HEK293 (cell line): ENCODE measurements around the gene LACRT.

Source experiments
- CTCF ChIA-PET: fragments of 350-600 bp; formaldehyde crosslinking; extraction: SDS; loops from one replicate; lab custom pipeline; 2021; ENCODE audit warnings: antibody characterized with exemption; lab: Yijun Ruan, JAX
- POLR2A ChIA-PET: fragments of 300-600 bp; formaldehyde crosslinking; extraction: SDS; loops from one replicate; lab custom pipeline; 2020; ENCODE audit warnings: antibody characterized with exemption, inconsistent platforms; lab: Yijun Ruan, JAX
- H3K27ac ChIP-seq: fragments of 200-500 bp; sonication (Bioruptor generic); 2 replicates; pipeline ENCODE4 v1.5.1; 2014; ENCODE audit warnings: low read depth, low read length, control low read depth, inconsistent platforms; ENCODE audit errors: extremely low read depth
- H3K36me3 ChIP-seq, 2 experiments: fragments of 200-500 bp in 1 of 2; sonication (Bioruptor generic) in 1 of 2; 1 replicate in 1 of 2; 2 replicates in 1 of 2; pipeline ENCODE4 v1.5.1; 2014 to 2017; ENCODE audit warnings: inconsistent platforms in 2 of 2, low read length in 2 of 2; ENCODE audit not compliant: control insufficient read depth in 2 of 2, insufficient read depth in 1 of 2
- H3K4me1 ChIP-seq: fragments of 200-500 bp; sonication (Bioruptor generic); 2 replicates; pipeline ENCODE4 v1.5.1; 2014; ENCODE audit warnings: mild to moderate bottlenecking, low read length, inconsistent platforms; ENCODE audit not compliant: control insufficient read depth, insufficient read depth
- H3K4me3 ChIP-seq: 2 replicates; pipeline ENCODE4 v1.5.1; 2011; ENCODE audit warnings: low read depth, mild to moderate bottlenecking, control low read depth, low read length, moderate library complexity
- H3K9me3 ChIP-seq: fragments of 200-500 bp; sonication (Bioruptor generic); 2 replicates; pipeline ENCODE4 v1.5.1; 2014; ENCODE audit warnings: low read depth, low read length, inconsistent platforms; ENCODE audit not compliant: control insufficient read depth, insufficient read depth
- FEZF1 ChIP-seq: fragments of 450-650 bp; formaldehyde crosslinking; IDR thresholded peaks from 2 replicates; pipeline ENCODE4 v1.5.1; 2016; ENCODE audit warnings: missing biosample characterization, missing genetic modification characterization
- GLIS1 ChIP-seq: fragments of 450-650 bp; formaldehyde crosslinking; IDR thresholded peaks from 2 replicates; pipeline ENCODE4 v1.5.1; 2016; ENCODE audit warnings: missing biosample characterization, missing genetic modification characterization
- INSM2 ChIP-seq: fragments of 450-650 bp; formaldehyde crosslinking; IDR thresholded peaks from 2 replicates; pipeline ENCODE4 v1.5.1; 2016; ENCODE audit warnings: missing biosample characterization, missing genetic modification characterization
- KLF17 ChIP-seq: fragments of 450-650 bp; formaldehyde crosslinking; IDR thresholded peaks from 2 replicates; pipeline ENCODE4 v1.5.1; 2016; ENCODE audit warnings: missing biosample characterization, missing genetic modification characterization
- PRDM1 ChIP-seq: fragments of 450-650 bp; formaldehyde crosslinking; IDR thresholded peaks from 2 replicates; pipeline ENCODE4; 2016; ENCODE audit warnings: missing biosample characterization, missing genetic modification characterization
- ZIC2 ChIP-seq: fragments of 450-650 bp; formaldehyde crosslinking; IDR thresholded peaks from 2 replicates; pipeline ENCODE4 v1.5.1; 2016; ENCODE audit warnings: missing biosample characterization, missing genetic modification characterization
- ZNF140 ChIP-seq: fragments of 450-650 bp; formaldehyde crosslinking; IDR thresholded peaks from 2 replicates; pipeline ENCODE4 v1.5.1; 2016; ENCODE audit warnings: missing biosample characterization, missing genetic modification characterization
- ZNF16 ChIP-seq: fragments of 450-650 bp; formaldehyde crosslinking; IDR thresholded peaks from 2 replicates; pipeline ENCODE4 v1.5.1; 2016; ENCODE audit warnings: low read depth, missing biosample characterization, missing genetic modification characterization
- ZNF311 ChIP-seq: fragments of 450-650 bp; formaldehyde crosslinking; IDR thresholded peaks from 2 replicates; pipeline ENCODE4 v1.5.1; 2017; ENCODE audit warnings: missing biosample characterization, missing genetic modification characterization, borderline replicate concordance
- ZNF350 ChIP-seq: fragments of 450-650 bp; formaldehyde crosslinking; IDR thresholded peaks from 2 replicates; pipeline ENCODE4 v1.5.0; 2017; ENCODE audit warnings: missing biosample characterization, mild to moderate bottlenecking, missing genetic modification characterization
- ZNF366 ChIP-seq: fragments of 450-650 bp; formaldehyde crosslinking; conservative IDR thresholded peaks from 2 replicates; pipeline ENCODE4 v1.5.1; 2016; ENCODE audit warnings: missing biosample characterization, missing genetic modification characterization
- ZNF488 ChIP-seq: fragments of 450-650 bp; formaldehyde crosslinking; IDR thresholded peaks from 2 replicates; pipeline ENCODE4 v1.5.1; 2016; ENCODE audit warnings: missing biosample characterization, missing genetic modification characterization
- ZNF560 ChIP-seq: fragments of 450-650 bp; formaldehyde crosslinking; IDR thresholded peaks from 2 replicates; pipeline ENCODE4 v1.5.1; 2017; ENCODE audit warnings: missing biosample characterization, missing genetic modification characterization, borderline replicate concordance
- ZNF596 ChIP-seq: fragments of 450-650 bp; IDR thresholded peaks from 2 replicates; pipeline ENCODE4 v1.5.0; 2018; ENCODE audit warnings: missing biosample characterization, mild to moderate bottlenecking, missing genetic modification characterization, moderate library complexity
- ZNF707 ChIP-seq: fragments of 450-650 bp; formaldehyde crosslinking; IDR thresholded peaks from 2 replicates; pipeline ENCODE4 v1.5.1; 2016; ENCODE audit warnings: missing biosample characterization, missing genetic modification characterization
- ZNF792 ChIP-seq: fragments of 450-650 bp; formaldehyde crosslinking; IDR thresholded peaks from 2 replicates; pipeline ENCODE4 v1.5.1; 2016; ENCODE audit warnings: missing biosample characterization, missing genetic modification characterization
- ZNF843 ChIP-seq: fragments of 450-650 bp; formaldehyde crosslinking; IDR thresholded peaks from 2 replicates; pipeline ENCODE4 v1.5.1; 2016; ENCODE audit warnings: missing biosample characterization, missing genetic modification characterization
- TF ChIP-seq, protein P1 (sequence below): fragments of 450-650 bp; formaldehyde crosslinking; IDR thresholded peaks from 2 replicates; pipeline ENCODE4 v1.5.1; 2016; ENCODE audit warnings: missing biosample characterization, missing genetic modification characterization

The LACRT gene

DNA sequence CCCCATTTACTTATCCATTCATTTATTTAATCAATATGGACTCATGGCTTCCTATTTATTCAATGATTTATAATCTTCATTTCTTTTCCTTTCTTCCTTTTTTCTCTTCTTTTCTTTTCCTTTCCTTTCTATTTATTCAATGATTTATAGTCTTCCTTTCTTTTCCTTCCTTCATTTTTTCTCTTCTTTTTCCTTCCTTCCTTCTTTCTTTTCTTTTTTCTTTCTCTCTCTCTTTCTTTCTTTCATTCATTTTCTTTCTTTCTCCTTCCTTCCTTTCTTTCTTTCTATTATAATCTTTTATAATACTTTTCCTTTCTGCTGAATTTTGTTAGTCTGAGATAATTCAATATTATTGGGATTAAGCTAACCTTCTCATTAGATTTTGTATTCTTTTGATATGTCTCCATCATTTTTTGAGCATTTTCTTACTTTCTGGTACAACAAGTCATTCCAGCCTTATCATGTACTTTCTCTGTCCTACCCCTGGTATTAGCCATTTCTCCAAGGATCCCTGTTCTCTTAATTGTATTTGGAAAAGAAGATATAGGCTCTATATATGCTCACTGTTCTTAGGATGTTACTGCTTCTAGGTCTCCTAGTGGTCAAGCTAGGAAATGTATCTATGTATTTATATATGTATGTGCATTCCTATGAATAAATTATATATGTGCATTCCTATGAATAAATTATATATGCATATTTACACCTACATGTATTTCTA, 12.1 kb downstream of the LACRT start:
- ChIA-PET POLR2A (no interaction called here), CTCF (interaction anchor here (0.5 to 1.8 kb wide), 16 partner anchors 9 to 1304 kb away, joined by 3 to 8 read pairs (median 4); no protein-coding TSS in a partner anchor)
- H3K36me3 ChIP-seq: no peaks in the 10 kb centered on the region
- no peak overlapping the region for H3K4me3 ChIP-seq
- H3K27ac ChIP-seq: no peak overlapping the region
- TF ChIP-seq ZNF366 (tag by site-specific recombination) (peak; percentile 94), ZNF311 (no peak), KLF17 (tag by site-specific recombination) (no peak), GLIS1 (tag by site-specific recombination) (no peak), PRDM1 (tag by site-specific recombination) (peak; percentile 76), FEZF1 (tag by site-specific recombination) (no peak)
- H3K4me1 ChIP-seq: peaks cover 8% of the 10 kb centered on the region; the same call in 1 of the 2 replicates
- no peaks in the 10 kb centered on the region for H3K9me3 ChIP-seq

GRCh38 chr12:54616933-54617680, 17.6 kb downstream of the LACRT start:
- Histone ChIP-seq H3K4me1 (no peaks in the 10 kb centered on the region), H3K27ac (no peak overlapping the region), H3K4me3 (no peak overlapping the region), H3K36me3 (no peaks in the 10 kb centered on the region), H3K9me3 (no peaks in the 10 kb centered on the region)
- no peak for TF ChIP-seq ZNF488 (tag by site-specific recombination)
- no peak for TF ChIP-seq ZNF843 (tag by site-specific recombination)
- CTCF ChIA-PET: interaction anchor here (0.5 to 1.0 kb wide), 2 partner anchors 15 to 49 kb away, joined by 3 read pairs; no protein-coding TSS in a partner anchor
- POLR2A ChIA-PET: no interaction called here

GRCh38 chr12:54612225-54612750, 22.4 kb downstream of the LACRT start:
- no peaks in the 10 kb centered on the region for H3K9me3 ChIP-seq
- TF ChIP-seq ZNF596 (tag by site-specific recombination) (no peak), ZIC2 (peak; percentile 98)
- H3K4me3 ChIP-seq: no peak overlapping the region
- POLR2A ChIA-PET: no interaction called here
- CTCF ChIA-PET: interaction anchor here (1.0 to 1.4 kb wide), 2 partner anchors 10 to 12 kb away, joined by 3 read pairs; no protein-coding TSS in a partner anchor
- no peaks in the 10 kb centered on the region for H3K36me3 ChIP-seq
- H3K4me1 ChIP-seq: no peaks in the 10 kb centered on the region
- no peak overlapping the region for H3K27ac ChIP-seq

- ChIA-PET POLR2A (no interaction called here), CTCF (interaction anchor here (1.0 to 1.4 kb wide), 2 partner anchors 9 to 12 kb away, joined by 3 read pairs; no protein-coding TSS in a partner anchor)
- Histone ChIP-seq H3K4me3 (no peak overlapping the region), H3K9me3 (no peaks in the 10 kb centered on the region), H3K27ac (no peak overlapping the region), H3K4me1 (no peaks in the 10 kb centered on the region), H3K36me3 (no peaks in the 10 kb centered on the region)
- TF ChIP-seq ZNF560 (tag by site-specific recombination) (no peak), INSM2 (tag by site-specific recombination) (no peak), ZNF16 (tag by site-specific recombination) (no peak), ZNF350 (no peak), ZNF140 (tag by site-specific recombination) (no peak), ZNF707 (tag by site-specific recombination) (no peak), ZNF792 (no peak)
- TF ChIP-seq, protein P1, sequence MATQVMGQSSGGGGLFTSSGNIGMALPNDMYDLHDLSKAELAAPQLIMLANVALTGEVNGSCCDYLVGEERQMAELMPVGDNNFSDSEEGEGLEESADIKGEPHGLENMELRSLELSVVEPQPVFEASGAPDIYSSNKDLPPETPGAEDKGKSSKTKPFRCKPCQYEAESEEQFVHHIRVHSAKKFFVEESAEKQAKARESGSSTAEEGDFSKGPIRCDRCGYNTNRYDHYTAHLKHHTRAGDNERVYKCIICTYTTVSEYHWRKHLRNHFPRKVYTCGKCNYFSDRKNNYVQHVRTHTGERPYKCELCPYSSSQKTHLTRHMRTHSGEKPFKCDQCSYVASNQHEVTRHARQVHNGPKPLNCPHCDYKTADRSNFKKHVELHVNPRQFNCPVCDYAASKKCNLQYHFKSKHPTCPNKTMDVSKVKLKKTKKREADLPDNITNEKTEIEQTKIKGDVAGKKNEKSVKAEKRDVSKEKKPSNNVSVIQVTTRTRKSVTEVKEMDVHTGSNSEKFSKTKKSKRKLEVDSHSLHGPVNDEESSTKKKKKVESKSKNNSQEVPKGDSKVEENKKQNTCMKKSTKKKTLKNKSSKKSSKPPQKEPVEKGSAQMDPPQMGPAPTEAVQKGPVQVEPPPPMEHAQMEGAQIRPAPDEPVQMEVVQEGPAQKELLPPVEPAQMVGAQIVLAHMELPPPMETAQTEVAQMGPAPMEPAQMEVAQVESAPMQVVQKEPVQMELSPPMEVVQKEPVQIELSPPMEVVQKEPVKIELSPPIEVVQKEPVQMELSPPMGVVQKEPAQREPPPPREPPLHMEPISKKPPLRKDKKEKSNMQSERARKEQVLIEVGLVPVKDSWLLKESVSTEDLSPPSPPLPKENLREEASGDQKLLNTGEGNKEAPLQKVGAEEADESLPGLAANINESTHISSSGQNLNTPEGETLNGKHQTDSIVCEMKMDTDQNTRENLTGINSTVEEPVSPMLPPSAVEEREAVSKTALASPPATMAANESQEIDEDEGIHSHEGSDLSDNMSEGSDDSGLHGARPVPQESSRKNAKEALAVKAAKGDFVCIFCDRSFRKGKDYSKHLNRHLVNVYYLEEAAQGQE: no peak
These were observed 23.0 kb downstream of the LACRT start for GRCh38 chr12:54611715-54612149.
